SU-DHL-6 (cell line): ENCODE measurements around the gene UBR7.

Experiments
- H2AFZ ChIP-seq: fragments of 200-600 bp; sonication (generic); 2 replicates; pipeline ENCODE4 v1.6.1; 2014; ENCODE audit warnings: low read depth, mild to moderate bottlenecking, moderate library complexity, mixed read lengths, antibody characterized with exemption, low read length; ENCODE audit not compliant: severe bottlenecking
- H3F3A ChIP-seq: fragments of 200-600 bp; shearing (Covaris generic); 2 replicates; pipeline ENCODE4 v1.6.0; 2016; ENCODE audit warnings: antibody characterized with exemption, mild to moderate bottlenecking; ENCODE audit not compliant: insufficient read depth
- H3K27ac ChIP-seq: fragments of 200-600 bp; sonication (generic); 2 replicates; pipeline ENCODE4 v1.5.1; 2016; ENCODE audit warnings: low read depth, mild to moderate bottlenecking, low read length, moderate library complexity, mixed read lengths
- H3K27me3 ChIP-seq: fragments of 200-600 bp; sonication (generic), shearing (Covaris generic); 2 replicates; pipeline ENCODE4 v1.6.0; 2014; ENCODE audit warnings: mild to moderate bottlenecking, low read length
- H3K36me3 ChIP-seq: fragments of 200-600 bp; sonication (generic); 2 replicates; pipeline ENCODE4 v1.6.1; 2014; ENCODE audit warnings: mild to moderate bottlenecking, low read length, mixed read lengths
- H3K4me2 ChIP-seq: fragments of 300-600, 200-600 bp; shearing (Covaris generic), sonication (generic); 2 replicates; pipeline ENCODE4 v1.6.0; 2014; ENCODE audit warnings: low read length, low read depth, mild to moderate bottlenecking; ENCODE audit not compliant: poor library complexity, severe bottlenecking
- H3K4me3 ChIP-seq: fragments of 200-600 bp; sonication (generic); 2 replicates; pipeline ENCODE4 v1.5.1; 2014; ENCODE audit warnings: antibody characterized with exemption, low read length, mild to moderate bottlenecking, mixed read lengths; ENCODE audit not compliant: insufficient read depth, poor library complexity, severe bottlenecking
- H3K79me2 ChIP-seq: fragments of 200-600 bp; sonication (generic); 2 replicates; pipeline ENCODE4 v1.6.1; 2014; ENCODE audit warnings: mild to moderate bottlenecking, low read length, moderate library complexity; ENCODE audit not compliant: insufficient read depth
- H3K9ac ChIP-seq: fragments of 200-600 bp; sonication (generic); 2 replicates; pipeline ENCODE4 v1.7.0; 2014; ENCODE audit warnings: mild to moderate bottlenecking, low read length
- H3K9me2 ChIP-seq: fragments of 200-600 bp; sonication (generic); replicated peaks from 2 replicates; pipeline ENCODE4 v1.6.1; 2014; ENCODE audit warnings: low read length; ENCODE audit not compliant: insufficient read depth
- H3K9me3 ChIP-seq: fragments of 200-600 bp; sonication (generic); 2 replicates; pipeline ENCODE4 v1.6.1; 2014; ENCODE audit warnings: low read length, mixed read lengths; ENCODE audit not compliant: insufficient read depth
- H4K20me1 ChIP-seq: fragments of 200-600 bp; sonication (generic); 2 replicates; pipeline ENCODE4 v1.6.1; 2014; ENCODE audit warnings: low read depth, mild to moderate bottlenecking, antibody characterized with exemption, low read length, moderate library complexity, mixed read lengths
- EZH2phosphoT487 ChIP-seq: fragments of 200-600 bp; sonication (generic), shearing (Covaris generic); conservative IDR thresholded peaks from 2 replicates; pipeline ENCODE4 v1.6.1; 2018; ENCODE audit warnings: mild to moderate bottlenecking, antibody characterized with exemption, low read length, moderate library complexity, mixed read lengths
- TF ChIP-seq, protein P1 (sequence below): fragments of 200-600 bp; sonication (generic); IDR thresholded peaks from one replicate; pipeline ENCODE4 v1.5.1; 2017; ENCODE audit warnings: antibody characterized with exemption, mild to moderate bottlenecking, low read length, moderate library complexity; ENCODE audit not compliant: insufficient read depth, poor library complexity, severe bottlenecking

The UBR7 gene

DNA sequence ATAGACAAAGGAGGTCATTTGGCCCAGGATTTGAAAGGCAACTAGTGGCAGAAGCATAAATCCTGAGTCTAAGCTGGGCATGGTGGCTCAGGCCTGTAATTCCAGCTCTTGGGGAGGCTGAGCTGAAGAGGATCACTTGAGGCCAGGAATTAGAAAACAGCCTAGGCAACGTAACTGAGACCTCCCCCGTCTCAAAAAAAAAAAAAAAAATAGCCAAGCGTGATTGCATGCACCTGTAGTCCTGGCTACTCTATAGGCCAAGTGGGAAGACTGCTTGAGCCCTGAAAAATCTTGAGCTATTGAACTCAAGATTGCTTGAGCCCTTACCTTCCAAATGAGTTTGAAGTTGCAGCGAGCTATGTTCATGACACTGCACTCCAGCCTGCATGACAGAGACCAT lies 8.0 kb upstream of the UBR7 start:
- Histone ChIP-seq H3F3A (peaks cover 27% of the 10 kb centered on the region), H3K27me3 (no peaks in the 10 kb centered on the region), H2AFZ (no peak overlapping the region), H3K9me2 (no peaks in the 10 kb centered on the region), H4K20me1 (peaks cover 12% of the 10 kb centered on the region; the same call in 1 of the 2 replicates), H3K9ac (no peak overlapping the region), H3K27ac (no peak overlapping the region), H3K79me2 (peaks cover 35% of the 10 kb centered on the region), H3K4me2 (no peak overlapping the region), H3K9me3 (no peaks in the 10 kb centered on the region), H3K36me3 (peaks cover 28% of the 10 kb centered on the region; the same call in 1 of the 2 replicates), H3K4me3 (no peak overlapping the region)
- TF ChIP-seq, protein P1, sequence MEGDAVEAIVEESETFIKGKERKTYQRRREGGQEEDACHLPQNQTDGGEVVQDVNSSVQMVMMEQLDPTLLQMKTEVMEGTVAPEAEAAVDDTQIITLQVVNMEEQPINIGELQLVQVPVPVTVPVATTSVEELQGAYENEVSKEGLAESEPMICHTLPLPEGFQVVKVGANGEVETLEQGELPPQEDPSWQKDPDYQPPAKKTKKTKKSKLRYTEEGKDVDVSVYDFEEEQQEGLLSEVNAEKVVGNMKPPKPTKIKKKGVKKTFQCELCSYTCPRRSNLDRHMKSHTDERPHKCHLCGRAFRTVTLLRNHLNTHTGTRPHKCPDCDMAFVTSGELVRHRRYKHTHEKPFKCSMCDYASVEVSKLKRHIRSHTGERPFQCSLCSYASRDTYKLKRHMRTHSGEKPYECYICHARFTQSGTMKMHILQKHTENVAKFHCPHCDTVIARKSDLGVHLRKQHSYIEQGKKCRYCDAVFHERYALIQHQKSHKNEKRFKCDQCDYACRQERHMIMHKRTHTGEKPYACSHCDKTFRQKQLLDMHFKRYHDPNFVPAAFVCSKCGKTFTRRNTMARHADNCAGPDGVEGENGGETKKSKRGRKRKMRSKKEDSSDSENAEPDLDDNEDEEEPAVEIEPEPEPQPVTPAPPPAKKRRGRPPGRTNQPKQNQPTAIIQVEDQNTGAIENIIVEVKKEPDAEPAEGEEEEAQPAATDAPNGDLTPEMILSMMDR = no peak
- TF ChIP-seq EZH2phosphoT487 = no peak

GRCh38 chr14:93200553-93200952 lies 6.5 kb upstream of the UBR7 start:
- H3K4me3 ChIP-seq = no peak overlapping the region
- H3F3A ChIP-seq = peaks cover 32% of the 10 kb centered on the region
- no peak overlapping the region for H3K4me2 ChIP-seq
- TF ChIP-seq, protein P1 = no peak
- TF ChIP-seq EZH2phosphoT487 = no peak
- H3K9me3 ChIP-seq = no peaks in the 10 kb centered on the region
- peaks cover 50% of the 10 kb centered on the region for H3K79me2 ChIP-seq
- H4K20me1 ChIP-seq = peaks cover 23% of the 10 kb centered on the region; the same call in 1 of the 2 replicates
- H3K27ac ChIP-seq = no peak overlapping the region
- no peaks in the 10 kb centered on the region for H3K9me2 ChIP-seq
- H3K36me3 ChIP-seq = peaks cover 31% of the 10 kb centered on the region; the same call in 1 of the 2 replicates
- no peak overlapping the region for H3K9ac ChIP-seq
- H2AFZ ChIP-seq = no peak overlapping the region
- no peaks in the 10 kb centered on the region for H3K27me3 ChIP-seq

DNA sequence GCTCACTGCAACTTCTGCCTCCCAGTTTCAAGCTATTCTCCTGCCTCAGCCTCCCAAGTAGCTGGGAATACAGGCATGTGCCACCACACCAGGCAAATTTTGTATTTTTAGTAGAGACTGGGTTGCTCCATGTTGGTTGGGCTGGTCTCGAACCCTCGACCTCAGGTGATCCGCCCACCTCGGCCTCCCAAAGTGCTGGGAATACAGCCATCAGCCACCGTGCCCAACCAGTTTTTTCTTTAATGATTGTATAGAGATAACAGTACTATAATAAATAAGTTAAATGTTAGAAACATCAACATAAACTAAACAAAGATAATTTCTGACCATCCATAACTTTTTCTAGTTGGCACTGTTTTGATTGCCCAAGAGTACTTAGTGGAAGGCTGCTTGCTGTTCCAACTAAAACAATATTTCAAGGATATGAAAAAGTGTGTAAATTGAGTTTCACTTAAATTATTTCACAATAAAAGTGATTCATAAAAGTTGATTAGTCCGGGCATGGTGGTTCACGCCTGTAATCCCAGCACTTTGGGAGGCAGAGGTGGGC lies 5.8 kb upstream of the UBR7 start:
- Histone ChIP-seq H3K4me3 (no peak overlapping the region), H3F3A (peaks cover 32% of the 10 kb centered on the region), H3K9me3 (no peaks in the 10 kb centered on the region), H3K27me3 (no peaks in the 10 kb centered on the region), H3K9ac (no peak overlapping the region), H3K27ac (no peak overlapping the region), H4K20me1 (peaks cover 23% of the 10 kb centered on the region; the same call in 1 of the 2 replicates), H3K36me3 (peaks cover 31% of the 10 kb centered on the region; the same call in 1 of the 2 replicates), H3K4me2 (no peak overlapping the region), H2AFZ (no peak overlapping the region), H3K79me2 (peaks cover 57% of the 10 kb centered on the region), H3K9me2 (no peaks in the 10 kb centered on the region)
- TF ChIP-seq, protein P1 = no peak
- TF ChIP-seq EZH2phosphoT487 = no peak
